Small intestine (tissue), 7 donors: ENCODE data around the gene IL1RAPL1. TPM values are rescaled to one million over a fixed set of nuclear protein-coding genes. Genes with fewer than 3 reads are reported as not detected.
"Not testable (repeated sequence)": the region's sequence is repeated elsewhere in the genome, so short reads cannot be mapped to it uniquely, and the experiment has no call there.

ENCODE experiments used
- DNase-seq, 2 donors: peaks; one replicate each; pipeline versions ENCODE4 v3.0.0 to v3.0.0-alpha.2; 2013
- FAIRE-seq: peaks from 2 replicates; lab custom pipeline; 2012; peaks lifted over from hg19 to GRCh38; lab: Jason Lieb, UNC
- H3K27ac ChIP-seq, 3 donors: one replicate each; pipeline ENCODE4 v1.5.1; 2013; ENCODE audit warnings: low read length in 2 of 3, mild to moderate bottlenecking in 2 of 3, control low read depth in 1 of 3, inconsistent platforms in 1 of 3, low read depth in 1 of 3, moderate library complexity in 1 of 3
- H3K27me3 ChIP-seq, 3 donors: one replicate each; pipeline ENCODE4 v1.6.1; 2013; ENCODE audit warnings: low read length in 3 of 3, inconsistent platforms in 1 of 3; ENCODE audit not compliant: control insufficient read depth in 3 of 3, insufficient read depth in 3 of 3
- H3K36me3 ChIP-seq, 3 donors: one replicate each; pipeline ENCODE4 v1.6.1; 2013; ENCODE audit warnings: low read length in 3 of 3, inconsistent platforms in 1 of 3, low read depth in 1 of 3, mild to moderate bottlenecking in 1 of 3, moderate library complexity in 1 of 3; ENCODE audit not compliant: control insufficient read depth in 3 of 3, insufficient read depth in 2 of 3
- H3K4me1 ChIP-seq, 3 donors: one replicate each; pipeline ENCODE4 v1.6.1; 2013; ENCODE audit warnings: low read length in 2 of 3, inconsistent platforms in 1 of 3, low read depth in 1 of 3, mild to moderate bottlenecking in 1 of 3, moderate library complexity in 1 of 3; ENCODE audit not compliant: control insufficient read depth in 3 of 3, insufficient read depth in 2 of 3
- H3K4me3 ChIP-seq, 3 donors: one replicate each; pipeline ENCODE4 v1.5.1; 2013; ENCODE audit warnings: low read length in 3 of 3, control low read depth in 1 of 3, inconsistent platforms in 1 of 3, low read depth in 1 of 3, mild to moderate bottlenecking in 1 of 3, moderate library complexity in 1 of 3
- H3K9me3 ChIP-seq, 2 donors: one replicate each; pipeline ENCODE4 v1.6.1; 2013; ENCODE audit warnings: low read depth in 1 of 2, low read length in 1 of 2; ENCODE audit not compliant: control insufficient read depth in 2 of 2, insufficient read depth in 1 of 2
- WGBS, 3 donors: extraction: QIAGEN DNeasy Blood & Tissue Kit; methylation state at CpG; one replicate each; pipeline ENCODE4 v1.1.7; 2013; 5-methylcytosine and 5-hydroxymethylcytosine counted together
- polyA plus RNA-seq, 4 donors: library from polyadenylated mRNA; stranded (reverse) in 3 of 4; unstranded in 1 of 4; fragments of 200-250 nt in 3 of 4; fragments of 120-200 nt in 1 of 4; gene quantifications; one replicate each; pipeline versions ENCODE4 v1.2.1 to v1.2.3, GENCODE V29; 2013
- donor health status: healthy with polysubstance abuse.
- donor health status: control.
- donor health status: control.
- donor health status: Bipolar disorder and iron deficiency.
- donor health status: healthy.

Gene IL1RAPL1
- polyA plus RNA-seq, 4 donors = 0.04 to 0.27 TPM; not detected in 2

- FAIRE-seq = no peak
- no peaks in the 10 kb centered on the region for H3K27me3 ChIP-seq
- no peaks in the 10 kb centered on the region for H3K9me3 ChIP-seq
- no peaks in the 10 kb centered on the region for H3K36me3 ChIP-seq
- H3K4me3 ChIP-seq = no peak overlapping the region
- no peaks in the 10 kb centered on the region for H3K4me1 ChIP-seq
- H3K27ac ChIP-seq = no peak overlapping the region
- DNase-seq = no peak
Measured at GRCh38 chrX:29348288-29348687, 761.0 kb downstream of the IL1RAPL1 start.

GRCh38 chrX:29359276-29359675 is 772.0 kb downstream of the IL1RAPL1 start:
- Histone ChIP-seq H3K4me1 (no peaks in the 10 kb centered on the region), H3K36me3 (no peaks in the 10 kb centered on the region), H3K27me3 (no peaks in the 10 kb centered on the region), H3K9me3 (no peaks in the 10 kb centered on the region), H3K4me3 (no peak overlapping the region), H3K27ac (no peak overlapping the region)
- FAIRE-seq (no peak), DNase-seq (no peak)
- WGBS, 3 donors = 74 to 83% (median 82%) methylated on average over 1 of the region's 1 CpG

GRCh38 chrX:29374765-29375164 is 787.5 kb downstream of the IL1RAPL1 start:
- not testable (repeated sequence) for H3K4me3 ChIP-seq, H3K36me3 ChIP-seq, H3K9me3 ChIP-seq, H3K27ac ChIP-seq, H3K4me1 ChIP-seq, DNase-seq, H3K27me3 ChIP-seq
- FAIRE-seq = peak; percentile 84

GRCh38 chrX:29376584-29376983 is 789.3 kb downstream of the IL1RAPL1 start:
- WGBS, 3 donors = 67 to 80% (median 73%) methylated on average over 1 of the region's 1 CpG
- Histone ChIP-seq H3K27ac (no peak overlapping the region), H3K36me3 (no peaks in the 10 kb centered on the region), H3K4me3 (no peak overlapping the region), H3K27me3 (no peaks in the 10 kb centered on the region), H3K4me1 (no peaks in the 10 kb centered on the region), H3K9me3 (peaks cover 0 to 9% of the 10 kb centered on the region in 2 donors)
- FAIRE-seq = no peak
- no peak for DNase-seq

- Histone ChIP-seq H3K4me1 (no peaks in the 10 kb centered on the region), H3K4me3 (no peak overlapping the region), H3K27me3 (no peaks in the 10 kb centered on the region), H3K27ac (no peak overlapping the region), H3K9me3 (peaks cover 0 to 9% of the 10 kb centered on the region in 2 donors), H3K36me3 (no peaks in the 10 kb centered on the region)
- no peak for DNase-seq
- no peak for FAIRE-seq
Measured at GRCh38 chrX:29382811-29383210, 795.6 kb downstream of the IL1RAPL1 start.

GRCh38 chrX:29388509-29388908 is 801.3 kb downstream of the IL1RAPL1 start:
- Histone ChIP-seq H3K36me3 (no peaks in the 10 kb centered on the region), H3K27ac (no peak overlapping the region), H3K27me3 (no peaks in the 10 kb centered on the region), H3K4me1 (no peaks in the 10 kb centered on the region), H3K4me3 (no peak overlapping the region), H3K9me3 (no peaks in the 10 kb centered on the region)
- WGBS, 3 donors = 47 to 84% (median 71%) methylated on average over 1 of the region's 1 CpG
- FAIRE-seq (no peak), DNase-seq (no peak)

- DNase-seq (no peak), FAIRE-seq (no peak)
- H3K27ac ChIP-seq = no peak overlapping the region
- H3K4me1 ChIP-seq = no peaks in the 10 kb centered on the region
- no peak overlapping the region for H3K4me3 ChIP-seq
- H3K9me3 ChIP-seq = no peaks in the 10 kb centered on the region
- H3K36me3 ChIP-seq = no peaks in the 10 kb centered on the region
- no peaks in the 10 kb centered on the region for H3K27me3 ChIP-seq
Measured at GRCh38 chrX:29397506-29397905, 810.3 kb downstream of the IL1RAPL1 start.

- Histone ChIP-seq H3K36me3 (no peaks in the 10 kb centered on the region), H3K27me3 (no peaks in the 10 kb centered on the region), H3K4me1 (no peaks in the 10 kb centered on the region), H3K9me3 (no peaks in the 10 kb centered on the region), H3K4me3 (no peak overlapping the region), H3K27ac (no peak overlapping the region)
- FAIRE-seq = no peak
- DNase-seq = no peak
- WGBS, 3 donors = 87 to 95% (median 93%) methylated on average over 4 of the region's 4 CpGs
Measured at GRCh38 chrX:29407357-29407756, 820.1 kb downstream of the IL1RAPL1 start.

GRCh38 chrX:29419774-29420553 is 832.7 kb downstream of the IL1RAPL1 start:
- no peak overlapping the region for H3K27ac ChIP-seq
- no peak overlapping the region for H3K4me3 ChIP-seq
- no peaks in the 10 kb centered on the region for H3K9me3 ChIP-seq
- no peaks in the 10 kb centered on the region for H3K27me3 ChIP-seq
- no peak for FAIRE-seq
- WGBS, 3 donors = 12 to 43% (median 16%) methylated on average over 2 of the region's 2 CpGs
- DNase-seq = no peak
- no peaks in the 10 kb centered on the region for H3K4me1 ChIP-seq
- no peaks in the 10 kb centered on the region for H3K36me3 ChIP-seq
